HCT116 (cell line): ENCODE data around the gene SLC25A4. TPM values are rescaled to one million over a fixed set of nuclear protein-coding genes. Genes with fewer than 3 reads are reported as not detected.

Source experiments
- ATAC-seq: fragments of 200-7000 bp; cut with Tn5 transposase; 2 replicates; pipeline ENCODE4 v1.9.1; 2020; ENCODE audit warnings: mild to moderate bottlenecking, moderate library complexity
- BruUV-seq: library from RNA; stranded (reverse); fragments of 400-500 nt; replicated peaks from 2 replicates; lab custom pipeline; 2021; lab: Mats Ljungman, UMichigan
- CTCF ChIA-PET: fragments of 300-600 bp; sonication (Branson Sonifier 250); formaldehyde crosslinking; loops from one replicate; lab custom pipeline; 2021; ENCODE audit warnings: antibody characterized with exemption; lab: Charles Lee
- POLR2A ChIA-PET: fragments of 300-600, 350-600 bp; sonication (Branson Sonifier 250); formaldehyde crosslinking; loops from one replicate; lab custom pipeline; 2021; ENCODE audit warnings: antibody characterized with exemption; lab: Charles Lee
- RAD21 ChIA-PET, 2 experiments: fragments of 300-600 bp; sonication (Branson Sonifier 250); formaldehyde crosslinking; loops; one replicate each; lab custom pipeline; 2023; ENCODE audit warnings: low total read pairs in 2 of 2; ENCODE audit not compliant: uncharacterized antibody in 2 of 2, unreplicated experiment in 2 of 2, low non-redundant PET in 1 of 2; lab: Charles Lee
- DNase-seq: peaks from one replicate; pipeline ENCODE4 v3.0.0-alpha.2; 2010; ENCODE audit warnings: low read depth, low spot score
- H2AFZ ChIP-seq: fragments of 200-600 bp; shearing (Covaris generic), sonication (generic); 2 replicates; pipeline ENCODE4 v1.6.1; 2017; ENCODE audit warnings: low read depth, mixed run types, mixed read lengths, antibody characterized with exemption, low read length; ENCODE audit not compliant: poor library complexity, severe bottlenecking
- H3K27ac ChIP-seq: 2 replicates; pipeline ENCODE4 v1.5.1; 2012; ENCODE audit warnings: low read depth, low read length
- H3K27me3 ChIP-seq: fragments of 200-600 bp; sonication (generic); 2 replicates; pipeline ENCODE4 v1.6.1; 2016; ENCODE audit warnings: mixed run types, low read length, mixed read lengths; ENCODE audit not compliant: insufficient read depth
- H3K36me3 ChIP-seq, 2 experiments: fragments of 200-500 bp in 1 of 2; fragments of 200-600 bp in 1 of 2; sonication (Bioruptor generic) in 1 of 2; sonication (generic) in 1 of 2; 2 replicates each; pipeline versions ENCODE4 v1.5.1 to v1.6.1; 2014 to 2016; ENCODE audit warnings: low read length in 2 of 2, inconsistent platforms in 1 of 2, mixed read lengths in 1 of 2, mixed run types in 1 of 2; ENCODE audit not compliant: insufficient read depth in 2 of 2, control insufficient read depth in 1 of 2
- H3K4me1 ChIP-seq, 2 experiments: fragments of 200-600 bp in 1 of 2; sonication (generic) in 1 of 2; 2 replicates each; pipeline versions ENCODE4 v1.5.1 to v1.6.1; 2012 to 2017; ENCODE audit warnings: low read length in 2 of 2, inconsistent platforms in 1 of 2, mild to moderate bottlenecking in 1 of 2, mixed read lengths in 1 of 2, mixed run types in 1 of 2, moderate library complexity in 1 of 2; ENCODE audit not compliant: insufficient read depth in 2 of 2, control insufficient read depth in 1 of 2
- H3K4me2 ChIP-seq: fragments of 200-600 bp; sonication (generic); 2 replicates; pipeline ENCODE4 v1.6.1; 2017; ENCODE audit warnings: mixed run types, low read length, mixed read lengths
- H3K4me3 ChIP-seq, 2 experiments: fragments of 200-600 bp in 1 of 2; sonication (generic) in 1 of 2; replicated peaks in 1 of 2; 2 replicates each; pipeline ENCODE4 v1.5.1; 2011 to 2016; ENCODE audit warnings: low read length in 2 of 2, control low read depth in 1 of 2, low read depth in 1 of 2, mild to moderate bottlenecking in 1 of 2, mixed read lengths in 1 of 2, mixed run types in 1 of 2
- H3K79me2 ChIP-seq: fragments of 200-600 bp; sonication (generic); 2 replicates; pipeline ENCODE4 v1.6.1; 2017; ENCODE audit warnings: mild to moderate bottlenecking, mixed run types, low read length, moderate library complexity, mixed read lengths; ENCODE audit not compliant: insufficient read depth
- H3K9ac ChIP-seq: fragments of 200-600 bp; sonication (generic); 2 replicates; pipeline ENCODE4 v1.6.1; 2016; ENCODE audit warnings: low read length, mixed read lengths
- H3K9me2 ChIP-seq: fragments of 200-600 bp; sonication (generic), shearing (Covaris generic); 2 replicates; pipeline ENCODE4 v1.6.1; 2017; ENCODE audit warnings: mixed run types, mild to moderate bottlenecking, moderate library complexity; ENCODE audit not compliant: insufficient read depth
- H3K9me3 ChIP-seq, 2 experiments: fragments of 200-500 bp in 1 of 2; fragments of 200-600 bp in 1 of 2; sonication (Bioruptor generic) in 1 of 2; sonication (generic) in 1 of 2; 2 replicates each; pipeline ENCODE4 v1.6.1; 2014 to 2017; ENCODE audit warnings: low read length in 2 of 2, mixed read lengths in 2 of 2, inconsistent platforms in 1 of 2, low read depth in 1 of 2, mild to moderate bottlenecking in 1 of 2, mixed run types in 1 of 2, moderate library complexity in 1 of 2; ENCODE audit not compliant: control insufficient read depth in 1 of 2, insufficient read depth in 1 of 2
- H4K20me1 ChIP-seq: fragments of 200-600 bp; sonication (generic), shearing (Covaris generic); 2 replicates; pipeline ENCODE4 v1.6.1; 2017; ENCODE audit warnings: mixed run types, mild to moderate bottlenecking, moderate library complexity; ENCODE audit not compliant: insufficient read depth
- CBX3 ChIP-seq: IDR thresholded peaks from 2 replicates; pipeline ENCODE4 v1.6.1; 2012; ENCODE audit warnings: low read depth
- CEBPB ChIP-seq: IDR thresholded peaks from 2 replicates; pipeline ENCODE4 v1.6.1; 2012; ENCODE audit warnings: low read depth
- CTCF ChIP-seq, 3 experiments: fragments of 200-600 bp in 1 of 3; sonication (generic) in 1 of 3; IDR thresholded peaks in 2 of 3; conservative IDR thresholded peaks in 1 of 3; 2 replicates each; pipeline ENCODE4 v1.5.1; 2012 to 2017; ENCODE audit warnings: low read depth in 2 of 3, low read length in 2 of 3, antibody characterized with exemption in 1 of 3, borderline replicate concordance in 1 of 3, control low read depth in 1 of 3, mild to moderate bottlenecking in 1 of 3, mixed read lengths in 1 of 3, mixed run types in 1 of 3, moderate library complexity in 1 of 3; ENCODE audit not compliant: insufficient read depth in 1 of 3
- EZH2 ChIP-seq: fragments of 200-600 bp; sonication (generic); IDR thresholded peaks from 2 replicates; pipeline ENCODE4 v1.6.1; 2017; ENCODE audit warnings: antibody characterized with exemption, mixed run types
- FOSL1 ChIP-seq: IDR thresholded peaks from 2 replicates; pipeline ENCODE4 v1.6.1; 2012; ENCODE audit warnings: low read depth
- POLR2AphosphoS5 ChIP-seq: IDR thresholded peaks from 2 replicates; pipeline ENCODE4 v1.6.1; 2011; ENCODE audit warnings: mild to moderate bottlenecking, low read depth, low read length, moderate library complexity
- SP1 ChIP-seq: IDR thresholded peaks from 2 replicates; pipeline ENCODE4 v1.6.1; 2012; ENCODE audit warnings: low read depth
- YY1 ChIP-seq: IDR thresholded peaks from 2 replicates; pipeline ENCODE4 v1.6.1; 2011; ENCODE audit warnings: low read length, low read depth, moderate library complexity, mild to moderate bottlenecking; ENCODE audit not compliant: insufficient replicate concordance; ENCODE audit errors: extremely low read depth
- ZNF274 ChIP-seq: fragments of 200-500 bp; sonication (Bioruptor generic); IDR thresholded peaks from 2 replicates; pipeline ENCODE4 v1.6.1; 2014; ENCODE audit warnings: mild to moderate bottlenecking, low read depth, low read length, inconsistent platforms
- intact Hi-C: fragments of 100-400 bp; cut with micrococcal nuclease; formaldehyde crosslinking; loops from 2 replicates; pipeline ENCODE4 v1.10.0; 2022
- total RNA-seq: library from RNA; stranded (reverse); gene quantifications from one replicate; pipeline ENCODE4 v1.2.1, GENCODE V29; 2021; ENCODE audit not compliant: unreplicated experiment
- TF ChIP-seq, protein P1 (sequence below): IDR thresholded peaks from 2 replicates; pipeline ENCODE4 v1.6.1; 2011; ENCODE audit warnings: mild to moderate bottlenecking, low read length, moderate library complexity; ENCODE audit not compliant: insufficient replicate concordance; ENCODE audit errors: extremely low read depth

SLC25A4 gene
- total RNA-seq, 1 experiment from 2014 or later, result 27.9 TPM

GRCh38 chr4:185098474-185098873, 44.6 kb upstream of the SLC25A4 start:
- Histone ChIP-seq H3K9me3 (no peaks in the 10 kb centered on the region), H3K79me2 (no peaks in the 10 kb centered on the region), H3K4me1 (no peaks in the 10 kb centered on the region; a peak in 1 of 4 replicates), H3K9me2 (no peaks in the 10 kb centered on the region), H4K20me1 (no peaks in the 10 kb centered on the region), H2AFZ (peak overlapping the region; percentile 17), H3K4me2 (no peak overlapping the region), H3K27me3 (no peaks in the 10 kb centered on the region), H3K4me3 (no peak overlapping the region), H3K9ac (no peak overlapping the region), H3K27ac (no peak overlapping the region), H3K36me3 (no peaks in the 10 kb centered on the region)
- no peak for TF ChIP-seq CEBPB
- no peak for TF ChIP-seq FOSL1
- no peak for TF ChIP-seq YY1
- no peak for TF ChIP-seq SP1
- TF ChIP-seq CTCF (IDR thresholded peaks at IDR 0.05 in 2 of 3, conservative IDR thresholded peaks at IDR 0.05 in 1 of 3; ENCODE audit: borderline replicate concordance in 1 of 3, insufficient read depth in 1 of 3, low read depth in 2 of 3, low read length in 2 of 3), result no peak
- no peak for TF ChIP-seq EZH2
- TF ChIP-seq, protein P1, sequence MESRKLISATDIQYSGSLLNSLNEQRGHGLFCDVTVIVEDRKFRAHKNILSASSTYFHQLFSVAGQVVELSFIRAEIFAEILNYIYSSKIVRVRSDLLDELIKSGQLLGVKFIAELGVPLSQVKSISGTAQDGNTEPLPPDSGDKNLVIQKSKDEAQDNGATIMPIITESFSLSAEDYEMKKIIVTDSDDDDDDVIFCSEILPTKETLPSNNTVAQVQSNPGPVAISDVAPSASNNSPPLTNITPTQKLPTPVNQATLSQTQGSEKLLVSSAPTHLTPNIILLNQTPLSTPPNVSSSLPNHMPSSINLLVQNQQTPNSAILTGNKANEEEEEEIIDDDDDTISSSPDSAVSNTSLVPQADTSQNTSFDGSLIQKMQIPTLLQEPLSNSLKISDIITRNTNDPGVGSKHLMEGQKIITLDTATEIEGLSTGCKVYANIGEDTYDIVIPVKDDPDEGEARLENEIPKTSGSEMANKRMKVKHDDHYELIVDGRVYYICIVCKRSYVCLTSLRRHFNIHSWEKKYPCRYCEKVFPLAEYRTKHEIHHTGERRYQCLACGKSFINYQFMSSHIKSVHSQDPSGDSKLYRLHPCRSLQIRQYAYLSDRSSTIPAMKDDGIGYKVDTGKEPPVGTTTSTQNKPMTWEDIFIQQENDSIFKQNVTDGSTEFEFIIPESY, result no peak
- no peak for TF ChIP-seq POLR2AphosphoS5
- TF ChIP-seq CBX3, result no peak
- no peak for TF ChIP-seq ZNF274
- no peak for DNase-seq
- ATAC-seq, result no peak
- no TSS peak for BruUV-seq
- ChIA-PET POLR2A (no interaction called here), CTCF (interaction anchor here (1.0 to 4.7 kb wide), 4 partner anchors 15 to 92 kb away, joined by 4 to 50 read pairs (median 19); no protein-coding TSS in a partner anchor), RAD21 (no interaction called here)
- intact Hi-C loops, result loop anchor here (5.0 kb wide), 1 partner anchor 351 kb away; no protein-coding TSS in a partner anchor
